Measurements from ENCODE around the gene DXO.
"Not testable (repeated sequence)": the region's sequence is repeated elsewhere in the genome, so short reads cannot be mapped to it uniquely, and the experiment has no call there.

Gene DXO

DNA sequence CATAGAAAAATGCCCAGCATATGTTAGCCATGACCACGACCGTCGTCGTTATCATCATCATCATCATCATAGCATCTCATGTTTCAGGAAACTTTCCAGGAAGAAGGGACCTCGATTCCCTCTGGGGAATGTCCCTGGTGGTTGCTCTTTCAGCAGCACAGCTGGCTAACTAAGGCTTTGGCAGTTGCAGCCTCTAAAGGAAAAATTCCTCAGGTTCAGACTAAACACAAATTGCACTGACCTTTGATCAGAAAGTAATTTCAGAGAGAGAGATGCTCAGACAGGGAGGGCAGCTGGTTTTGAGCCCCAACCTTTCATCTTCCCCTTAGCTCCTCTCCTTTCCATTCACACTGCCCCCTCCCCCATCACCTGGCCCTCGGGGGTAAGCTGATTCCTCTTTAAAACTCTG lies 31.7 kb downstream of the DXO start:
- no peaks in the 10 kb centered on the region for H3K4me1 ChIP-seq (ENCODE audit: control insufficient read depth in 1 of 2, insufficient read depth in 1 of 2, low read depth in 1 of 2, low read length in 1 of 2)
- no peaks in the 10 kb centered on the region for H3K9me3 ChIP-seq
- no peaks in the 10 kb centered on the region for H3K36me3 ChIP-seq
- TF ChIP-seq, protein P1, sequence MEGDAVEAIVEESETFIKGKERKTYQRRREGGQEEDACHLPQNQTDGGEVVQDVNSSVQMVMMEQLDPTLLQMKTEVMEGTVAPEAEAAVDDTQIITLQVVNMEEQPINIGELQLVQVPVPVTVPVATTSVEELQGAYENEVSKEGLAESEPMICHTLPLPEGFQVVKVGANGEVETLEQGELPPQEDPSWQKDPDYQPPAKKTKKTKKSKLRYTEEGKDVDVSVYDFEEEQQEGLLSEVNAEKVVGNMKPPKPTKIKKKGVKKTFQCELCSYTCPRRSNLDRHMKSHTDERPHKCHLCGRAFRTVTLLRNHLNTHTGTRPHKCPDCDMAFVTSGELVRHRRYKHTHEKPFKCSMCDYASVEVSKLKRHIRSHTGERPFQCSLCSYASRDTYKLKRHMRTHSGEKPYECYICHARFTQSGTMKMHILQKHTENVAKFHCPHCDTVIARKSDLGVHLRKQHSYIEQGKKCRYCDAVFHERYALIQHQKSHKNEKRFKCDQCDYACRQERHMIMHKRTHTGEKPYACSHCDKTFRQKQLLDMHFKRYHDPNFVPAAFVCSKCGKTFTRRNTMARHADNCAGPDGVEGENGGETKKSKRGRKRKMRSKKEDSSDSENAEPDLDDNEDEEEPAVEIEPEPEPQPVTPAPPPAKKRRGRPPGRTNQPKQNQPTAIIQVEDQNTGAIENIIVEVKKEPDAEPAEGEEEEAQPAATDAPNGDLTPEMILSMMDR (IDR thresholded peaks at IDR 0.05), result no peak
- peaks cover 36% of the 10 kb centered on the region for H3K27me3 ChIP-seq
- no peak overlapping the region for H3K27ac ChIP-seq
- no peak overlapping the region for H3K4me3 ChIP-seq (ENCODE audit: low read depth in 1 of 2, low read length in 1 of 2)

DNA sequence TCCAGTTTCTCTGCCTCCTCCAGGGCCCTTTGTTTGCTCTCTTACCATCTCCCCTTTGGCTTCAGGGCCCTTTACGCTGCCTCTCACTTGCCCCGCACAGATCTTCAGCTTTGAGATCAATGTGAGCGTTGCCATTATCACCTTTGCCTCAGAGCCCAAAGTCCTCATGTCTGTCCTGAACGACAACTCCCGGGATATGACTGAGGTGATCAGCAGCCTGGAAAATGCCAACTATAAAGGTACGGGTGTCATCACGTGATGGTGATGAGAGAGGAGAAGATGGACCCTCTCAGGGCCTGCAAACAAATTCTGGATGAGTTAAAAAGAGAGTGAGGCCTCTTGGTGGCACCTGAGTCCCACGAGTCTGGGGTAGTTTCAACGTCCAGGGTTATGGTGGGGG lies 36.1 kb downstream of the DXO start:
- H3K36me3 ChIP-seq, result no peaks in the 10 kb centered on the region
- no peaks in the 10 kb centered on the region for H3K4me1 ChIP-seq (ENCODE audit: control insufficient read depth in 1 of 2, insufficient read depth in 1 of 2, low read depth in 1 of 2, low read length in 1 of 2)
- peaks cover 5% of the 10 kb centered on the region for H3K27me3 ChIP-seq
- H3K4me3 ChIP-seq (ENCODE audit: low read depth in 1 of 2, low read length in 1 of 2), result no peak overlapping the region
- no peak overlapping the region for H3K27ac ChIP-seq
- no peaks in the 10 kb centered on the region for H3K9me3 ChIP-seq
- TF ChIP-seq, protein P1 (IDR thresholded peaks at IDR 0.05), result no peak

DNA sequence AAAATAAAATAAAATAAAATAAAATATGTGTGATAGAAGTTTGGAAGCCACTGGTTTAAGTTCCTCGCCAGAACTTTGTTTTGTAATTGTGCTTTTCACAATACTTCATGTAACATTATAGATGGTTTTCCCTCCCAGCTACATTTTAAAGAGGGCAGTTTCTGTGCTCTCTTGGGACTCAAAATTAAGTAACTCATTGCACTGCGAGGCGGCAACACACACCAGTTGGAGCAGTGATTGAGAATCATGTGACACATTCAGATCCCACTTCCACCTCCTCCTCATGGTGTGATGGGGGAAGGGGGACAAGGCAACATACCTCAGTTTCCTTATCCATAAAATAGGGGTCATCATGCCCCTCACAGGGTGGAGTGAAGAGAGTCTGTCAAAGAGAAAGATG lies 36.9 kb downstream of the DXO start:
- Histone ChIP-seq H3K4me1 (ENCODE audit: control insufficient read depth in 1 of 2, insufficient read depth in 1 of 2, low read depth in 1 of 2, low read length in 1 of 2) (no peaks in the 10 kb centered on the region), H3K36me3 (no peaks in the 10 kb centered on the region), H3K4me3 (ENCODE audit: low read depth in 1 of 2, low read length in 1 of 2) (no peak overlapping the region), H3K27me3 (peaks cover 1% of the 10 kb centered on the region), H3K27ac (no peak overlapping the region), H3K9me3 (no peaks in the 10 kb centered on the region)
- TF ChIP-seq, protein P1 (IDR thresholded peaks at IDR 0.05), result no peak

DNA sequence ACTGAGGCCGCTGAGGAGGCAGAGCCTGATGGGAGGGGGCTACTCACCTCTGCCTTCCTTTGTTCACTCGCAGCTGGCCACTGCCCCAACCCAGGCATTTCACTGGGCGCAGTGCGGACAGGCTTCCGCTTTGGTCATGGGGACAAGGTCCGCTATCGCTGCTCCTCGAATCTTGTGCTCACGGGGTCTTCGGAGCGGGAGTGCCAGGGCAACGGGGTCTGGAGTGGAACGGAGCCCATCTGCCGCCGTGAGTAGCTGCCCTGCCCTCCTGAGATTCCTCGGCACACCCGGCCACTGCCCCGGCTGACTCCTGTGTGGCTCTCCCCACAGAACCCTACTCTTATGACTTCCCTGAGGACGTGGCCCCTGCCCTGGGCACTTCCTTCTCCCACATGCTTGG lies 38.4 kb downstream of the DXO start:
- Histone ChIP-seq H3K27me3 (peaks cover 2% of the 10 kb centered on the region), H3K4me1 (ENCODE audit: control insufficient read depth in 1 of 2, insufficient read depth in 1 of 2, low read depth in 1 of 2, low read length in 1 of 2) (no peaks in the 10 kb centered on the region), H3K36me3 (no peaks in the 10 kb centered on the region), H3K4me3 (ENCODE audit: low read depth in 1 of 2, low read length in 1 of 2) (no peak overlapping the region), H3K27ac (no peak overlapping the region), H3K9me3 (no peaks in the 10 kb centered on the region)
- TF ChIP-seq, protein P1 (IDR thresholded peaks at IDR 0.05), result no peak

DNA sequence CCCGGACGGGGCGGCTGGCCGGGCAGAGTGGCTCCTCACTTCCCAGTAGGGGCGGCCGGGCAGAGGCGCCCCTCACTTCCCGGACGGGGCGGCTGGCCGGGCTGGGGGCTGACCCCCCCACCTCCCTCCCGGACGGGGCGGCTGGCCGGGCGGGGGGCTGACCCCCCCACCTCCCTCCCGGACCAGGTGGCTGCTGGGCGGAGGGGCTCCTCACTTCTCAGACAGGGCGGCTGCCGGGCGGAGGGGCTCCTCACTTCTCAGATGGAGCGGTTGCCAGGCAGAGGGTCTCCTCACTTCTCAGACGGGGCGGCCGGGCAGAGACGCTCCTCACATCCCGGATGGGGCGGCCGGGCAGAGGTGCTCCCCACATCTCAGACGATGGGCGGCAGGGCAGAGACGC lies 39.8 kb downstream of the DXO start:
- not testable (repeated sequence) for H3K4me3 ChIP-seq (ENCODE audit: low read depth in 1 of 2, low read length in 1 of 2); H3K36me3 ChIP-seq; H3K27ac ChIP-seq; H3K4me1 ChIP-seq (ENCODE audit: control insufficient read depth in 1 of 2, insufficient read depth in 1 of 2, low read depth in 1 of 2, low read length in 1 of 2); H3K9me3 ChIP-seq
- H3K27me3 ChIP-seq, result peaks cover 16% of the 10 kb centered on the region

DNA sequence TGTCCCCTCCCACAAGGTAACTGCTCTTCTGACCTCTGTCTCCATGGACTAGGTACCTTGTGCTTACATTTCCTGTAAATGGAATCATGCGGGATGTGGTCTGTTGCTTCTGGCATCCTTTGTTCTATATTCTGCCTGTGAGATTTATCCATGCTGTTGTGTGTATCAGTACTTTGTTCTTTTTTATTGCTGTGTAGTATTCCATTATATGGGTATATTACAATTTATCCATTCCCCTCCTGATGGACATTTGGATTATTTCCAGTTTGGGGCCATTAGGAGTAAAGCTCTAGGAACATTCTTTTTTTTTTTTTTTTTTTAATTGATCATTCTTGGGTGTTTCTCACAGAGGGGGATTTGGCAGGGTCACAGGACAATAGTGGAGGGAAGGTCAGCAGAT lies 41.0 kb downstream of the DXO start:
- Histone ChIP-seq H3K4me3 (ENCODE audit: low read depth in 1 of 2, low read length in 1 of 2) (no peak overlapping the region), H3K27me3 (peaks cover 17% of the 10 kb centered on the region), H3K4me1 (ENCODE audit: control insufficient read depth in 1 of 2, insufficient read depth in 1 of 2, low read depth in 1 of 2, low read length in 1 of 2) (no peaks in the 10 kb centered on the region), H3K36me3 (no peaks in the 10 kb centered on the region), H3K27ac (no peak overlapping the region), H3K9me3 (no peaks in the 10 kb centered on the region)
- TF ChIP-seq, protein P1 (IDR thresholded peaks at IDR 0.05), result no peak

Measured in neutrophil (primary cell).